Pulmonary artery endothelial cell (primary cell): ENCODE measurements around the gene ARHGEF28. TPM values are rescaled to one million over a fixed set of nuclear protein-coding genes. Genes with fewer than 3 reads are reported as not detected.

Experiments used
- DNase-seq: peaks from one replicate; pipeline ENCODE4 v3.0.0-alpha.2; 2011; ENCODE audit warnings: low read depth, low spot score
- total RNA-seq: library from RNA; depleted of rRNA; stranded (reverse); fragments of >200 nt; gene quantifications from 2 replicates; pipeline ENCODE4 v1.2.3, GENCODE V29; 2014

The ARHGEF28 gene
- total RNA-seq, 1 donor from 2014 or later, result 74.8 TPM

DNA sequence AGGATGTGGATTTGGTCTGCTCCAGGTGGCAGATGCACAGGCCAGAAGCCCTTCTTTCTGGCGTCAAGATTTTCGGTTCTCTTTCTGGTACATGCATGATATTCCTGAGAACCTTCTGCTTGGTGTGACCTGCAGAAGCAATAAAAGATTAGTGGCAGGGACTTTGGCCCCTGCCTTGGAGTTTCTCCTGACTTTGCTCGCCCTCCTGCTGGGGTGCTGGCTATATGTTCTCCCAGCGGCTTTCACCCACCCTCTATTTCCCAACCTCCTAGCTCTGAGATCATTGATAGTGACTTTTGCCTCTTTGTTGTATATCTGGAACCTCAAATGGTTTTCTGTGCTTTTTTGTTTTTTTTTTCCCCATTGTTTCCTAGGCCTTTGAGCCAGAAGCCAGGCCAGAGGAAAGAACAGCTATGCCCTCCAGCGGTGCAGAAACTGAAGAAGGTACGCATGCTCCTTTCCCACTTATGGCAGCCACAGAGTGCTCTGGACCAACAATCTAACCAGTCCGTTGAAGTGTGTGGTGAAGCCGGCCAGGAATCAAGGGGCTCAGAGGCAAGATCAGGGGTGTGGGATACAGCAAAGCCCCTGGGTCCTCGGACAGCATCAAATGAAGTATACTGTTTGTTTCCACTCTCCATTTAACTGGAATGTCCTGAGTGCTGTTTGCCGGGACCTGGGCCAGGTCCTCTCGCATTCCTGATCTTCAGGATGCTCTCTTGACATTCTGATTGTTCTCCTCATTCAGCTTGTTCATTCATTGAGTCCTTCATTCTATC lies 154.5 kb downstream of the ARHGEF28 start:
- DNase-seq, result no peak

DNA sequence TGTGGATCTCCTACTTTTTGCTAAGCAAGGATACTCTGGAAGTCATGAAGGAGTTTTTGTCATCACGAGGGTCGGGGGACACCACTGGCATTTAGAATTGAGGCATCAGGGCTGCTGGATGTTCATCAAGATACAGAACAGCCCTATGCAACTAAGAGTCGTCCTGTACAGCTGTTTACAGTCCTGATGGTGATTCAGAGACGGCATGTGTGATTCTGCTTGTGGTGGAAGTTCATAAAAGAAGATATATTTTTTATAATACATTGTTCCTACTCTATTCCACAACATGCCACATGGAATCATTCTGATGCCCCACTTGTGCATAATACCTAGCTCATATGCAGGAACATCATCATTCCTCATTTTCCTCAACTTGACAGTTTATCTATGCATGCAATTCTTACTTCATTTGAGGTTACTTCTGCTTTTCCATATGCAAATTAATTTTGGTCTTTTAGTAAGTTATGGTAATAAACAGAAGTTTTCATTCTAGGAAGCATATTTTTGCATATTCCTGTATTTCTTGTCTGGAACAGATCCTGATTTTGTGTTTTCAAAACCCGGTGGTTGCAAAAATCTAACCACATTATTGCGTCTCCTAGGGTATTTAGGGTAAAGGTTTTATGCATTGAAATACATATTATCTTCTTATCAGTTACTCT lies 155.2 kb downstream of the ARHGEF28 start:
- DNase-seq, result no peak

DNA sequence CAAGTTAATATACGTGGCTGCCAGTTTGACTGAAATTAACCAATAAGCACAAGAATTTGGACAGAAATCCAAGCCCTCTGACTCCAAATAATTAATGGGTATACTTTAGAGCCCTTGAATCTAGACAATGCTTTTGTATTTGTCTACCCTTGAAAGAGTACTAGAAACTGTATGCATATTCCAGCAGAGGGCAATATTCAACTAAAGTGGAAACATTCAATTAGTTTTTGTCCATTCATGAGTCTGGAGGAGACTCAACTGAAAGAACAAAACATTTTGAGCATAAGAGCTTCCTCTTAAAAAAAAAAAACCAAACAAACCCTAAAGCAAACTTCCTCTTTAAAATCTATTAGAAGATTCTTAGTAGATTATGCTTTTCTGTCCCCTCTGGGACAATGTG lies 157.8 kb downstream of the ARHGEF28 start:
- DNase-seq, result no peak

DNA sequence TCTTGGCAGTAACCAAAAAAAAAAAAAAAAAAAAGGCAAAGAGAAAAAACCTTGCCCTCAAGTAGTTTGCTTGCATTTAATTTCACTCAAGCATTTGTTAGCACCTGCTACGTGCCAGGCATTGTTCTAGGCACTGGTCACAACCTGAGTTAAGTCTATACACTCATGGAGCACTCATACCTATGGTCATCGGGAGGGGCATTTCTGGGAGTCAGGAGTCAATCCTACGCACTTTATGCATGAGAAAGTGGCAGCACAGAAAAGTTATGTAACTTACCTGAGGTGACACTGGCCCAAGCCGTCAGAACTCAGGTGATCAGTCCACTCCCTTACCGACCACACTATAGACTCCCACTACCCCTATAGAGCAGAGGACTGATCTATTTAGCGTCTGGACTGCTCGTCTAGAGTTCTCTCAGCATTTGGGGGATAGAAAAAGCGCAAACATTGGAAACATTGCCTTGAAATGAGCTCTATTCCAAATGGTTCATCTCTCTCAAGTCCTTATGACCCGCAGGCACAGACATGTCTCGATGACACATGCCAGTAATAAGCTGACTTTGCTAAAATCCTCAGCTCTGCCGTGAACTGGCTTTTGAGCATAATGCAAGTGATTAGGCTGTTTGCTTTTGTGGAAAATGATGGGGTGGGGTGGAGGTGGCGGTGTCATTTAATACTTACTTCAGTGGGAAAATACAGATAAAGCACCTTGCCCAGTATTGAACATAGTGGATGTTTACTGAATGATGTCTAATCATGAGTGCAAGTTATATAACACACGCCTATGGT lies 160.2 kb downstream of the ARHGEF28 start:
- no peak for DNase-seq

DNA sequence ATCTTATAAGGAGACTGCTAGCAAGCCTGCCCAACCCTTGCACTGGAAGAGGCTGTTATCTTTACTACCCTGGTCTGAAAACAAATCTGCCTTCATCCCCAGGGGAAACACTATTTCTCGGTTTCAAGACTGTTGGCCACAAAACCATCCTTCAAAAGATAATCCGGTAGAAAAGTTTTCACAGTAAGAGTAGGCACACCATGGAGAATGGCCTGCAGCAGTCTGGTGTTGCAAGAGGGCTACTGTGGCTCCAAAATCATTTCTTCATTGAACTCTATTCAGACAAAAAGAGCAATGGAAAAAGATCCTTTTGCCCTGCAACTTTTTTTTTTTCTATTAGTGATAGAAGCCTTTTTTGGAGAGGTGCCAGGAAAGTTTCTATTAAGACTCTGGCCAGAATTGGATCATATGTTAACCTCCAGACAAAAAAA lies 163.9 kb downstream of the ARHGEF28 start:
- no peak for DNase-seq

DNA sequence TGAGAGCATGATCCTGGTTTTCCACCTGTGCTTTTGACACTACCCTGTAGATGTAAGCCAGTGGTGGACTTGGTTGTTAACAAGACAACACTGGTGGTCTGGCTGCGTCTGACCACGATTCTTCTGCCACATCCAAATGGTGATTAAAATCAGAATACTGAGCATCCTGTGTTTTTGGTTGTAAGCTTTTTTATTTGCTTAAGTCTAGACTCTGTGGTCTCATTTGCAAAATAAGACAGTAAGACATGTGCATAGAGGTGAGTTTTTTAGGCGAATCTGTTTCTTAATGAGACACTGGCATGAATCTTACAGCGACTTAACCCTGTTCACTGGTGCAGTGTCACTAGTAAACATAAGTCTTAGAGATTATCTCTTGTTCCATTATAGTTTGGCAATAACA lies 165.4 kb downstream of the ARHGEF28 start:
- no peak for DNase-seq

DNA sequence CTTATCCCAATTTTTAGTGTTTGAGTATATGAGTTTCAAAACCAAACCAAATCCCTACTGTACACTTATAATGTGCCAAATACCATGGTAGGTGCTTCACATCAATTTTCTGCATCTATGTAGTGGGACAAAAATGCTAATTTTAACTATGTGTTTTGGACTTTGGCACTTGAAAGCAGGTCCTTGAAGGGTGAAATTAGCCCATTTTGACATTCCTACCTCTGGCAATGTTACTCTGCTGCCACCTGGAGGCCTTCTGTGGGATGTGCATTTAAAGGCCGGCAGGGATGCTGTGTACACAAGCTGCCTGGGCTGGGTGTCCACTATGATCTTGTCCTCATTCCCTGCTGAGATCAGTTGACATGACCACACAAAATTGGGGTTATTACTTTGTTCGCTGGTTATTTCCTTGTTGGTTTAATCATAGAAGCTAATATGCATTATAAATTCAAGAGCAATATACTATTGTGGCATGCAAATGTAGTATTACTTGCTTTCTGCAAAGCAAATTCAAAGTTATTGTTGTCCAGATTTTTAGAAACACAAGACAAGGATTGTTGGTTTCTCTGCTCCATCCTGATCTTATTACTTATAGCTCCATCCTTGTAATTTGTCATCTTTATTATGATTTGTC lies 166.8 kb downstream of the ARHGEF28 start:
- DNase-seq, result no peak

DNA sequence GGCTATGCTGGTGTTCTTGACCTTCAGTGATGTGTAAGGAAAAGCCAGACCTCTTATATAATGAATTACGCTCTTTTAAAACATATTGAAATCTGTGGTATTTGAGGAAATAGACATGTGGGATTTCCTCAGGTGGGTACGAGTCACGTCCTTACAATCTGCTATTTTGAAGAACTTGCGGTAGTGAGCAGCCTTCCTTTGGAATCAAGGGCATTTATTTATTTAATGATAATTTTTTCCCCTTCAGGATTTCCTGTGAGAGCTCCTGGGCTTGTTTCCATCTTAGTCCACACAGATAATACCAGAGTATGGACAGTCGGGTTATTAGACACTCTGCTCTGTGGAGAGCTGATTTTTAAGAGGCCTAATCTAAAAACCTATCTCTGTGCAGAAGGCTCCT lies 167.9 kb downstream of the ARHGEF28 start:
- DNase-seq, result no peak

DNA sequence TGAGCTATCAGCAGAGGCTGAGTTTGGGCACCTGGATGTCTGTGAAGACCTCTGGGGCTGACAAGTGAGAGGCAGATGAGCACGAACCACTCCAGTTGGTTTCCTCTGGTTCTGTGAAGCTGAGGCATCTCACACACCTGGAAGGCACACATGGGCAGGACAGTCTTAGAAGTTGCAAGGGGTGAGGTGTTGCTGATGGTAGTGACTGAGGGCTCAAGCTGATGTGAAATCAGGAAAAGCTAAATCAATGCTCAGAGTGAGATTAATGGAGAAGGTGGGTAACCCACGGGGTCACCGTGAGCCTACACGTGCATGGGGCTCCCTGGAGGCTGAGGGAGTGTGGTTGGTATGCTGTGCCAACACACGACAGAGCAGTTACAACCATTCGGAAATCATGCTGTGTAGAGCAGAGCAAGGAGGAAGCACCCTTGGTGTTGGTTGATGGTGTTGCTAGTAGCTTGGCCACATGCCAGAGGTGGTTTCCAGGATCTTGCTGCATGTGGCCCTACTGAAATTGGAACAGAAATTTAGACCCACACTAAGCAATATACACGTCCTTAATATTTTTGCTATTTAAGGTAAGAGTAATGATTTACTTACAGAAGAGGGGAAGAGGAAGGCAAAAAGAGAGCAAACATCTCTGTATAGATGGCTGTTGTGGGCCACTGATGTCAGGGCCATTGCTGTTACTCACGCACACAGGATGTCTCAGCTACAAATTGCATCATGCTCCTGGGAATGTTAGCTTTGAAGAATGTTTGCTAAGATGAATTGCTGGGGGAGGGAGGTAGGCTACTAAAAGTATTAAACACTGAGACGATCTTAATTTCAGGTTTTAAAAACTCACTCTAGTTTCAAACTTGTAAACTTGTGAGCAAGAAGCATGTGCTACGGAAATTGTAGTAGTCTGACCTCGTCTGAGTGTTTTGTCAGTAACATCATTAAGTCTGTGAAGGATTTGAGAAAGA lies 170.5 kb downstream of the ARHGEF28 start:
- DNase-seq, result peak; percentile 78

DNA sequence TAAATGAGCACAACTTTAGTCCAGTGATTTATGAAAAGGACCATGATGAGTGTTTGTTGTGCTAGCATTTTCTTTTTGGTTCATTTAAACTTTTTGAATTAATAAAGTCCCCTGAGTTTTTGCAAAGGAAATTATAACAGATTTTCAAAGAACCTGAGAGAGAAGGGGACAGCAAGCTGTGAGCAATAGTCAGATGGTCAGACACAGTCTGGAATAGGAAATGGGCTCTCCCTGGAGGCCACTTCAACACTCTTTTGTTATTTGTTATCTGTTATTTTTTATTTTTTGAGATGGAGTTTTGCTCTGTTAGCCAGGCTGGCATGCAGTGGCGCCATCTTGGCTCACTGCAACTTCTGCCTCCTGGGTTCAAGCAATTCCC lies 171.1 kb downstream of the ARHGEF28 start:
- DNase-seq, result no peak

DNA sequence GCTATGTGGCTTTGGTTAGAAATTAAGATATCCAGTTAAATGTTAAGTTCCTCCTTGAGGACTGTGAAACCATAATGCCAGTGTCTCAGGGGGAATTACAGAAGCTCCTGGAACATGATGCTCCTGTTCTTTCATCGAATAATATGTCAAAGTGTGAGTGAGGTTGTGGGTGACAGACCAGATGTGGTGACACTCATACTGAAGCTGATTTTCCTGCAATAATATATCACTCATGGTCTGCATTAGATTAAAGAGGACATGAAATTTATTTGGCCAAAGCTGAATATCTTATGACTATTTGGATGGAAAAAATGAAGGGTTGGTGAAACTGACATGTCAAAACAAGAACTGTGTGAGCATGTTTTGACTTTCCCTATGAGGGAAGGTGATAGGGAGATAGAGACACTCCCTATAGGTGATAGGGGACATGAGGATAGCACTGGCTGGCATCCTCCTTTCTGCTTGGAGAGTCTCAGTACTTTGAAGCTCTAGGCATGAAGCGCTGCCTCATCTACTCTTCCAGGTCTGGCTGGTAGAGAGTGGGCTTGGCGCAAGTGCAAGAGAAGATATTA lies 173.5 kb downstream of the ARHGEF28 start:
- no peak for DNase-seq

DNA sequence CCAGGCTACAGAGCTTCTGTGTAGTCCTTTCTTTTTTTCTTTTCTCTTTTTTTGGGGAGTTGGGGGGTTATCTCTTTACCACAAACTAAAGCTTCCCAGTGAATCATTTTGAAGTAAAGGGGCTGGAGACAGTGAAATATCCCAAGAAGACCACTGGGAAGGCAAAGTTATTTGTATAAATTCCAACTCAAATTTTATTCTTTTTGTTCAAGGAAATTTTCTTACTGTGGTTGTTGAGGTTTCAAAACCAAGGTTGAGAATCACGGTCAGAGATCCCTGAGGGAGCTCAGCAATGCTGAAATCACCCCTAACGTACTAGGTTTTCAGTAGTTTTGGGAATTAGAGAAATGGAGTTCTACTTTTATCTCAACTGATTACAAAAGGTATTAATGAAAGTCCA lies 175.7 kb downstream of the ARHGEF28 start:
- no peak for DNase-seq

DNA sequence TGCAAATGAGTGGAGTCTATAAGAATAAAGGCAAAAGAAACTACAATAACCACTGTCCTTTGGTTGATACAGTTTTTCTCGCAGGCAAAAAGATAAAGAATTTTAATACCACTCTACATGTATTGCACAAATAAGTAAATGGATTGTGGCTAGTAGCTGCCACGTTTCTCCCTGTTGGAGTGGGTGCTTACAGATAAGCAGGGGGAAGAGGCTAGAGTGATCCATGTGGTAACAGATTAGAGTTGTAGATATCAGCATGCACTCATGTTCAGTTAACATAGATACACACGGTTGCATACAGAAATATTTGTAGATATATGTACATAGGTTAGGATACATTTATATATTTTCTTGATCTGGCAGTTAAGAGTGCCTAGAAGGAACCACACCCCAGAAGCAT lies 179.5 kb downstream of the ARHGEF28 start:
- no peak for DNase-seq

DNA sequence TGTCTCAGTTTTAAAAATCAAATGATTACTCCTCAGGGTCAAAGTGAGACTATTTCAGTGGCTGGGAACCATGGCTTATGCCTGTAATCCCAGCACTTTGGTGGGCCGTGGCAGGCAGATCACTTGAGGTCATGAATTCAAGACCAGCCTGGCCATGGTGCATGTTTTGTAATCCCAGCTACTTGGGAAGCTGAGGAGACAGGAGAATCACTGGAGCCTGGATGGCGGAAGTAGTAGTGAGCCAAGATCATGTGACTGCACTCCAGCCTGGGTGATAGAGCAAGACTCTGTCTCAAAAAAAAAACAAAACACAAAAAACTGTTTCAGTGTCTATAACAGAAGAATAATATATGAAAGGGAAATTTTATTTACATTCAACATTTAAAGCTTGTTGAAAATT lies 182.9 kb downstream of the ARHGEF28 start:
- DNase-seq, result no peak

DNA sequence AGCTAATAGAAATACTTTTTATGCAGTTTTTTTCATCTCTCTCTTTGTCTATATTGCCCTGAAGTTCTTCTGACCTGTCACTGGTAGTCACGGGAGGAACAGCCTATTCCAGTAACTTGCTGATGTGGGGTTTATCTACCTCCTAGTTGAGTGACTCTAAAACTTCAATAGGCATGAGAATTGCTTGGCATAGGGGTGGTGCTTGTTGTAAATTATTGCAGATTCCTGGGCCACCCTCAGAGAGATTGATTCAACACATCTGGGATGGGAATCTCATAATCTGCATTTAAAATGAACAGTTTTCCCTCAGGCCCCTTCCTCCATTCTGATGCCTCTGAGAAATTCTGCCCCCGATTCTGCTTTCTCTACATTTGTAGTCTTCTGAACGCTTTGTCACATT lies 184.4 kb downstream of the ARHGEF28 start:
- no peak for DNase-seq

DNA sequence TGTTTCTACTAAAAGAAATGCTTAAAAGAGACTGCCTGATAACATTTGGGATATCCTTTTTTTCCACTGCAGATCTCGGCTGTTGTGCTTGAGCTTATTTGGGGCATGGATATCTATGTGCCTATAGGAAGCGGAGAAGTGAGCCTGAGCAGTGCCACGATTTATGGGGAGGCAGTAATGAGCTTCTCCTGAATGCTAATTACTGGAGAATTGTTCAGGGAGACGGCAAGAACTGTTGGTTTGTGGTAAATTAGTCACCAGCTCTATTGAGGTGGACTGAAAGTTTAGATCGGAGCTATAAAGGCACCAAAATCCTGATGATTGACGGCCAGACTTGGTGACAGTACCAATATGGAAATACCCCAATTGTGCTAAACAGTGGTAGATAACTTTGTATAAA lies 186.5 kb downstream of the ARHGEF28 start:
- DNase-seq, result no peak

DNA sequence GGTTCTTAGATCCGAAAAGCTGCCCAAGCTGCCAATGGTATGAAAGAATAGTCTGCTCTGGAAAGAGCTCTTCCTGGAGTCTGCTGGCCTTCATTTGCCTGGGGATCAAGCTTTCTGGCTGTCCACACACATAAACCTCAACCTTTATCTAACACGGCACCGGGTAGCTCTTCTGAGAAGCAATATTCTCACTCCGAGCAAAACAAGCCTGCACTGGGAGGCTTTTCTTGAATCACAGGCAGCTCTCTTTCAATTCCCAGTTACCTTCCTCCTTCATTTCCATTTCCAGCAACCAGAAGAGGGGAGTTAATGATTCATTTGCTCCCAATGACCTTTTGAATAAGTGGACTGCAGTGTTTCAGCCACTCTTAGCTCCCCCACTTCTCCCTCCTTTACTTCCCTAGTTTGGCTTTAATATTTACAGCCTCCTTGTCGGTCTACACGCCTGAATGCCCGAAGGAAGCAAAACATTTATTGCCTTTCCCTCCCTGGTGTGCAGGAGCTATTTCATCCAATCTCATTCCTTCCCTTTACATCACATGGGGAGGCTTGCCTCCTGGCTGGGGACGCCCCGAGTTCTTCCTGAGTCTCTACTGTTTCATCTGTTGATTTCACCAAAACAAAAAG lies 187.1 kb downstream of the ARHGEF28 start:
- DNase-seq, result no peak

DNA sequence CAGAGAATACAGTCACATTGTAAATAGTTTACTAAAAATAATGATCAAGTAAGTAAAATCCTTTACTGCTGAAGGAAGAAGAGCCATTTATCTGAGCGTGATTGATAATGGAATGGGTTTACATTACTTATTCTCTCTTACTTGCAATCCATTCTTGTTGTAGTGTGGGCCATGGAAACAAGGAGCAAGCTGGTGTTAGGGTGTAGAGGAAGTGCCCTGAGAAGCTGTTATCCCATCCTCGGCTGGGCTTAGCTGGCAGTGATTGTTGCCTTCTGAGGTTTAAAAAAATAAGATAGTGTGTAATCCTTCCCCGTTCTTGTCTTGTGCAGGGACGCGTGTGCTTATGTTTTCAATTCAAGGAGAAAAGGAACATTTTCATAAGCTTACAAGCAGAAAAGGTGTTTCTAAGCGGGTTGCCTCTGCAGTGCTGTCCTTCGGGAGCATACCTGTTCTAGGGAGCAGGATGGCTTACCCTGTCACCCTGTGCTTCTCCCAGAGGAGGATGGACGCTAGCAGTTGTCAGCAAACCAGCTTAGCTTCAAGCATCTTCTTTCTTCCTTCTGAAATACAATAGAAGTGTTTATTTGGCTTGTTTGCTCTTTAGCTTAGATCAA lies 188.3 kb downstream of the ARHGEF28 start:
- no peak for DNase-seq

DNA sequence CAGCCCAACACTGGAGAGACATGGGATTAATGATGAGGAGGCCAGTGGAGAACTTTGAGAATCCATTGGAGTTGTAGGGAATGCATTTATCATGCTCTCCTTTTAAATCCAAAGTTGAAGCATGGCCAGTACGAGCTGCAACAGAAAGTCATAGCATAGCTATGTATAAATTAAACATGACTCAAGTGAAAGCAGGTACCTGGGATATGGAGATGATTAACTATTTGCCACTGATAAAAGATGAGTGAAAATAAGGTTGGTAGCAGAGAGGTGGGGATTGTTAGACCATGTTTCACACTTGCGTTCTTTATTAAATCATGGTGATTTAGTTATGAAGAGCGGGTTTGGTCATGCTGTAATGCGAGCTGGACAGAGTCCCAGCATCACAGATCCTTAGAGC lies 189.6 kb downstream of the ARHGEF28 start:
- no peak for DNase-seq
